ENCODE data around the gene GPR156.

GPR156 gene

GRCh38 chr3:120331076-120331475 is 46.1 kb upstream of the GPR156 start:
- ChIA-PET CTCF (no interaction called here), POLR2A (no interaction called here)
- no peaks in the 10 kb centered on the region for H3K4me1 ChIP-seq (ENCODE audit: control insufficient read depth, insufficient read depth, low read length)
- no peak overlapping the region for H3K27ac ChIP-seq (ENCODE audit: extremely low read depth, low read depth, low read length)
- H3K4me3 ChIP-seq (ENCODE audit: low read depth, low read length) = no peak overlapping the region
- TF ChIP-seq ZNF76 (tag by site-specific recombination; IDR thresholded peaks at IDR 0.05; ENCODE audit: borderline replicate concordance, low read depth) (no peak), FEZF1 (tag by site-specific recombination; IDR thresholded peaks at IDR 0.05) (no peak), ZNF707 (tag by site-specific recombination; IDR thresholded peaks at IDR 0.05) (no peak), ZBTB7A (tag by site-specific recombination; IDR thresholded peaks at IDR 0.05; ENCODE audit: low read depth) (no peak)
- peaks cover 19 to 69% of the 10 kb centered on the region in 2 experiments for H3K36me3 ChIP-seq (ENCODE audit: control insufficient read depth in 2 of 2, insufficient read depth in 1 of 2, low read length in 2 of 2)
- H3K9me3 ChIP-seq (ENCODE audit: control insufficient read depth, insufficient read depth, low read depth, low read length) = no peaks in the 10 kb centered on the region

GRCh38 chr3:120326784-120327183 is 41.8 kb upstream of the GPR156 start:
- TF ChIP-seq PATZ1 (tag by site-specific recombination; IDR thresholded peaks at IDR 0.05) (no peak), ZNF2 (tag by site-specific recombination; IDR thresholded peaks at IDR 0.05) (no peak), ZBTB11 (tag by site-specific recombination; conservative IDR thresholded peaks at IDR 0.05; ENCODE audit: low read depth) (no peak), ZNF747 (tag by site-specific recombination; IDR thresholded peaks at IDR 0.05) (no peak), ZNF514 (tag by site-specific recombination; IDR thresholded peaks at IDR 0.05) (no peak), ZFP3 (tag by site-specific recombination; IDR thresholded peaks at IDR 0.05; ENCODE audit: low read depth) (no peak), ZNF549 (tag by site-specific recombination; IDR thresholded peaks at IDR 0.05) (no peak), ZNF830 (tag by site-specific recombination; IDR thresholded peaks at IDR 0.05; ENCODE audit: low read depth) (no peak), YY1 (tag by site-specific recombination; IDR thresholded peaks at IDR 0.05) (no peak), ZNF324 (tag by site-specific recombination; IDR thresholded peaks at IDR 0.05) (no peak), ZNF16 (tag by site-specific recombination; IDR thresholded peaks at IDR 0.05; ENCODE audit: low read depth) (no peak), ZBTB26 (tag by site-specific recombination; optimal IDR thresholded peaks at IDR 0.05) (no peak), ZNF660 (tag by site-specific recombination; IDR thresholded peaks at IDR 0.05) (no peak), ZSCAN18 (tag by site-specific recombination; IDR thresholded peaks at IDR 0.05) (no peak), ZXDB (tag by site-specific recombination; IDR thresholded peaks at IDR 0.05) (no peak), ZNF530 (tag by site-specific recombination; IDR thresholded peaks at IDR 0.05; ENCODE audit: low read depth) (no peak), SP7 (tag by site-specific recombination; IDR thresholded peaks at IDR 0.05) (no peak), KLF10 (tag by site-specific recombination; IDR thresholded peaks at IDR 0.05) (no peak), ZNF677 (tag by site-specific recombination; IDR thresholded peaks at IDR 0.05) (no peak)
- no peaks in the 10 kb centered on the region for H3K4me1 ChIP-seq (ENCODE audit: control insufficient read depth, insufficient read depth, low read length)
- no peak overlapping the region for H3K27ac ChIP-seq (ENCODE audit: extremely low read depth, low read depth, low read length)
- H3K9me3 ChIP-seq (ENCODE audit: control insufficient read depth, insufficient read depth, low read depth, low read length) = no peaks in the 10 kb centered on the region
- peaks cover 5 to 52% of the 10 kb centered on the region in 2 experiments; a peak in 2 of 3 replicates for H3K36me3 ChIP-seq (ENCODE audit: control insufficient read depth in 2 of 2, insufficient read depth in 1 of 2, low read length in 2 of 2)
- ChIA-PET CTCF (no interaction called here), POLR2A (no interaction called here)
- H3K4me3 ChIP-seq (ENCODE audit: low read depth, low read length) = no peak overlapping the region
